ENCODE measurements around the gene COL26A1. TPM values are rescaled to one million over a fixed set of nuclear protein-coding genes. Genes with fewer than 3 reads are reported as not detected.

Gene COL26A1
- total RNA-seq (2014; rRNA removed; shearing (Covaris generic)) = not detected in 2 replicates

DNA sequence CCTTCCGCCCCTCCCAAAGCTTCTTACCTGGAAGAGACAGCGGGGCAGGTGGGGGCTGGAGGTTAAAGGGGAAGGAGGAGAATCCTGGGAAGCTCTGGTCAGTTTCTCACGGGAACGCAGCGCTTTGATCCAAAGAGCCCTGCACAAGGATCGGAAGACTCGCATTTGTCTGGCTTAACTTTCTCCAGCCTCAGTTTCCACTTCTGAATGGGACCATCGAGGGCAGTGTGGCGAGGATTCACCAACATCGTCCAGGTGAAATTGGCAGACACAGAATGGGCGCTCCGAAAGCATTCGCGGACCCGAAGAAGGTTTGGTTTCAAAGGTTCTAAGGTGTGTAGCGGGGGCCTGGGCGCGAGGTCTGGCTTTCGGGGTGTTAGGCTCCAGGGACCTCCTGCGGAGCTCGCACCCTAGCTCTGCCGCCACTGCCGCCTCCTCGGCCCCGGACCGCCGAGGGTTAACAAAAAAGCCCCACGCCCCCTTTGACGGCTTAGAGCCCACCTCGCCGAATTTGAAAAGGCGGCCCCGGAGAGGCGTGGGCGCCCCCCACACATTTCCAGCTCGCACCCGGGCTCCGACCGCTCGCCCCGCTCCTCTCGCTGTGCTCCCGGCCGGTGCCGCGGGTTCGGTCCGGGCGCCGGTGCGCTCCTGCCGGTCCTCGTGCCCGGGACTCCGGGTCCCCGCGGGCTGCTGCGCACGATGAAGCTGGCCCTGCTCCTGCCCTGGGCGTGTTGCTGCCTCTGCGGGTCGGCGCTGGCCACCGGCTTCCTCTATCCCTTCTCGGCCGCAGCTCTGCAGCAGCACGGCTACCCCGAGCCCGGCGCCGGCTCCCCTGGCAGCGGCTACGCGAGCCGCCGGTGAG lies at the start of gene COL26A1:
Gene COL26A1 (plus strand): TSS at position 542 of the 862 bp plus-strand sequence. CDS start 158 bp downstream, at position 700.

DNA sequence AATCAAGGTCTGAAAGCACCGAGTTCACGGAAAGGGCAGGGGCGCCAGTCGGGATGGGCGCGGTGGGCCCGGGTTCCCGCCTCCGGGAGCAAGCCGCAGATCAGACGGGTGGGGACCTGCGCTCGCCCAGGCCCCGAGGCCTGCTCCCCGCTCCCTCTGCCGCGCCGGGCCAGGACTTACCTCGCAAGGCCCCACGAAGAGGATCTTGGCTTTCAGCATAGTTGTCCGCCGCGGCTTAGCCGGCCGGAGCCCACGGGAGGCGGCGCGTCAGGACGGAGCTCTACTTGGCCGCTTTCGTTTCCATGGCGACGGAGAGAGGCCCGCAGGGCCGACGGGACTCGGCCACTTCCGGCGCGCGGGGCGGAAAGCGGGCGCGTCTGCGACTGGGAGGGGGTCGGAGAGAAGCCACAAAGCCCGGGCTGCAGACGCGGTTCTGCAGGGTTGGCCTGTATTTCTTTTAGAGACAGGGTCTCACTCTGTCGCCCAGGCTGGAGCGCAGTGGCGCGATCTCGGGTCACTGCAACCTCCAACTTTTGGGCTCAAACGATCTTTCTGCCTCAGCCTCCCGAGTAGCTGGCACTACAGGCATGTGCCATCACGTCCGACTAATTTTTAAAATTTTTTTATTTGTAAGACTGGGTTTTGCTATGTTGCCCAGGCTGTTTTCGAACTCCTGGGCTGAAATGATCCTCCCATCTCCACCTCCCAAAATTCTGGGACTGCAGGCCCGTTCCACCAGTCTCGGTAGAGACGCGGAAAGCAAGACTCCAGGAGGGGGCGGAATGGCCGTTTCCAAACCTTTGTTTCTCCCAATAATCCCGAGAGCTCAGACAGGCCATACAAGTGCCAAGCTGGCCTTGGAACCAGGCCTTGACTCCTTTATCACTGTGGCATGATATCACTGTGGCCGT lies 40.9 kb upstream of the COL26A1 start, which contains the start of gene IFT22:
Gene IFT22 (minus strand): TSS at position 322 of the 911 bp plus-strand sequence. CDS start 103 bp downstream, at position 219.

Small RNA genes lying within 50 kb of the gene (small RNA-seq; reads per million reads assigned to genes)
- not detected for gene AC004965.1

Other genes with a start within 250 kb of the COL26A1 start
- gene SERPINE1, start 235.8 kb upstream of the COL26A1 start, total RNA-seq (2014; rRNA removed; shearing (Covaris generic)) = 1.4 TPM in 2 replicates
- 344 and 361 TPM in 2 replicates for gene AP1S1, start 208.4 kb upstream of the COL26A1 start, total RNA-seq (2014; rRNA removed; shearing (Covaris generic))
- gene VGF, start 197.3 kb upstream of the COL26A1 start, total RNA-seq (2014; rRNA removed; shearing (Covaris generic)) = 338 and 362 TPM in 2 replicates
- gene NAT16, start 182.6 kb upstream of the COL26A1 start, total RNA-seq (2014; rRNA removed; shearing (Covaris generic)) = 0.05 and 0.11 TPM in 2 replicates
- gene MOGAT3, start 161.8 kb upstream of the COL26A1 start, total RNA-seq (2014; rRNA removed; shearing (Covaris generic)) = not detected in 2 replicates
- gene PLOD3, start 145.3 kb upstream of the COL26A1 start, total RNA-seq (2014; rRNA removed; shearing (Covaris generic)) = 232 and 262 TPM in 2 replicates
- gene ZNHIT1, start 144.7 kb upstream of the COL26A1 start, total RNA-seq (2014; rRNA removed; shearing (Covaris generic)) = 154 and 183 TPM in 2 replicates
- 6.2 and 8.5 TPM in 2 replicates for gene CLDN15, start 125.1 kb upstream of the COL26A1 start, total RNA-seq (2014; rRNA removed; shearing (Covaris generic))
- 296 and 304 TPM in 2 replicates for gene FIS1, start 117.8 kb upstream of the COL26A1 start, total RNA-seq (2014; rRNA removed; shearing (Covaris generic))
- gene IFT22, start 41.1 kb upstream of the COL26A1 start, total RNA-seq (2014; rRNA removed; shearing (Covaris generic)) = 24.5 and 29.0 TPM in 2 replicates

Measured in A375 (cell line).